ENCODE measurements around the gene AQP2. TPM values are rescaled to one million over a fixed set of nuclear protein-coding genes. Genes with fewer than 3 reads are reported as not detected.

The AQP2 gene
- total RNA-seq, 3 donors from 2014 or later (not counting 1 experiment from before 2014, with no cell fraction given): not detected

- H3K4me3 ChIP-seq (ENCODE audit: low read length): no peak overlapping the region
- Mint-ChIP-seq H3K27me3 (ENCODE audit: low read depth in 2 of 2) (peaks cover 0 to 5% of the 10 kb centered on the region in 2 donors), H3K36me3 (no peaks in the 10 kb centered on the region), H3K4me1 (no peaks in the 10 kb centered on the region), H3K27ac (no peak overlapping the region), H3K9me3 (no peaks in the 10 kb centered on the region), H3K4me3 (no peak overlapping the region)
- intact Hi-C loops (cut with micrococcal nuclease): no loop called here
- no peak overlapping the region for H3K27ac ChIP-seq (ENCODE audit: low read length)
- 79% methylated on average over 6 of the region's 6 CpGs for WGBS (ENCODE audit: insufficient coverage)
- no peaks in the 10 kb centered on the region for H3K9me3 ChIP-seq (ENCODE audit: control insufficient read depth, insufficient read depth, low read length)
- no peaks in the 10 kb centered on the region for H3K36me3 ChIP-seq (ENCODE audit: control insufficient read depth, insufficient read depth, low read length)
- no peaks in the 10 kb centered on the region for H3K27me3 ChIP-seq (ENCODE audit: control insufficient read depth, insufficient read depth, low read length)
- ATAC-seq (no peak), DNase-seq (no peak)
- TF ChIP-seq, protein P1, sequence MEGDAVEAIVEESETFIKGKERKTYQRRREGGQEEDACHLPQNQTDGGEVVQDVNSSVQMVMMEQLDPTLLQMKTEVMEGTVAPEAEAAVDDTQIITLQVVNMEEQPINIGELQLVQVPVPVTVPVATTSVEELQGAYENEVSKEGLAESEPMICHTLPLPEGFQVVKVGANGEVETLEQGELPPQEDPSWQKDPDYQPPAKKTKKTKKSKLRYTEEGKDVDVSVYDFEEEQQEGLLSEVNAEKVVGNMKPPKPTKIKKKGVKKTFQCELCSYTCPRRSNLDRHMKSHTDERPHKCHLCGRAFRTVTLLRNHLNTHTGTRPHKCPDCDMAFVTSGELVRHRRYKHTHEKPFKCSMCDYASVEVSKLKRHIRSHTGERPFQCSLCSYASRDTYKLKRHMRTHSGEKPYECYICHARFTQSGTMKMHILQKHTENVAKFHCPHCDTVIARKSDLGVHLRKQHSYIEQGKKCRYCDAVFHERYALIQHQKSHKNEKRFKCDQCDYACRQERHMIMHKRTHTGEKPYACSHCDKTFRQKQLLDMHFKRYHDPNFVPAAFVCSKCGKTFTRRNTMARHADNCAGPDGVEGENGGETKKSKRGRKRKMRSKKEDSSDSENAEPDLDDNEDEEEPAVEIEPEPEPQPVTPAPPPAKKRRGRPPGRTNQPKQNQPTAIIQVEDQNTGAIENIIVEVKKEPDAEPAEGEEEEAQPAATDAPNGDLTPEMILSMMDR (IDR thresholded peaks at IDR 0.05): no peak
- no peaks in the 10 kb centered on the region for H3K4me1 ChIP-seq (ENCODE audit: control insufficient read depth, insufficient read depth, low read length)
Measured at GRCh38 chr12:49921936-49922335, 28.6 kb upstream of the AQP2 start.

DNA sequence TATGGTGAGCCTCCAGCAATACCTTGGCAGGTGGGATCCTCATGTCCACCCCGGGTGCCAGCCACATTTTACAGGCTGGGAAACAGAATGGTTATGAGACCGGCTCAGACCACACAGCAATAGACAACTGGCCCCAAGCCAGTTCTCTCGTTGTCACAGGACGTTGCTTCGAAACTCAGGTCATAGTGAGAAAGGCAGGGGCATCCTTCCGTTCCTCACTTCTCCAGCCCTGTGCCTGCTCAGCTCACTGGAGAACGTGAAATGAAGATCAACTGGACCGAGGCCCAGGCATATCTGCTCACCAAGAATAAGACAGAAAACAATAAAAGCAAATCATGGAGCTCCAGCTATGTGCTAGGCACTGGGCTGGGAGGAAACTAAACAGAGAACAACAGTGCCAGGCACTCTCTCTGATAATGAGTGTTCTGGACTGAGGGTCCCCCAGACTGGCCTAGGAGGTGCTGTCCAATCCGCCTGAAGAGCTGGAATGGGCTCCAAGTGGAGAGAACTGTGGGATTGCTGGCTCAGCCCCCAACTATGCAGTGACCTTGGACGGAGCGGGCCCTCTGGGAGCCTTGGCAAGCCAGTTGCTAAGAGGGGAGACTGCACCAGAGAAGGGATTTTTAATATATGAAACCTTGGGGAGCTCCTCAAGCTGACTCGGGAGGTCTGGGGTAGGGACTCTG is 28.0 kb upstream of the AQP2 start:
- WGBS (ENCODE audit: insufficient coverage): 87% methylated on average over 12 of the region's 12 CpGs
- TF ChIP-seq, protein P1 (IDR thresholded peaks at IDR 0.05): no peak
- Mint-ChIP-seq H3K4me1 (no peaks in the 10 kb centered on the region), H3K9me3 (no peaks in the 10 kb centered on the region), H3K4me3 (no peak overlapping the region), H3K27ac (no peak overlapping the region), H3K27me3 (ENCODE audit: low read depth in 2 of 2) (peaks cover 0 to 5% of the 10 kb centered on the region in 2 donors), H3K36me3 (no peaks in the 10 kb centered on the region)
- intact Hi-C loops (cut with micrococcal nuclease): no loop called here
- Histone ChIP-seq H3K4me3 (ENCODE audit: low read length) (no peak overlapping the region), H3K4me1 (ENCODE audit: control insufficient read depth, insufficient read depth, low read length) (no peaks in the 10 kb centered on the region), H3K27ac (ENCODE audit: low read length) (no peak overlapping the region), H3K36me3 (ENCODE audit: control insufficient read depth, insufficient read depth, low read length) (no peaks in the 10 kb centered on the region), H3K9me3 (ENCODE audit: control insufficient read depth, insufficient read depth, low read length) (no peaks in the 10 kb centered on the region), H3K27me3 (ENCODE audit: control insufficient read depth, insufficient read depth, low read length) (no peaks in the 10 kb centered on the region)
- DNase-seq: no peak
- ATAC-seq: no peak

DNA sequence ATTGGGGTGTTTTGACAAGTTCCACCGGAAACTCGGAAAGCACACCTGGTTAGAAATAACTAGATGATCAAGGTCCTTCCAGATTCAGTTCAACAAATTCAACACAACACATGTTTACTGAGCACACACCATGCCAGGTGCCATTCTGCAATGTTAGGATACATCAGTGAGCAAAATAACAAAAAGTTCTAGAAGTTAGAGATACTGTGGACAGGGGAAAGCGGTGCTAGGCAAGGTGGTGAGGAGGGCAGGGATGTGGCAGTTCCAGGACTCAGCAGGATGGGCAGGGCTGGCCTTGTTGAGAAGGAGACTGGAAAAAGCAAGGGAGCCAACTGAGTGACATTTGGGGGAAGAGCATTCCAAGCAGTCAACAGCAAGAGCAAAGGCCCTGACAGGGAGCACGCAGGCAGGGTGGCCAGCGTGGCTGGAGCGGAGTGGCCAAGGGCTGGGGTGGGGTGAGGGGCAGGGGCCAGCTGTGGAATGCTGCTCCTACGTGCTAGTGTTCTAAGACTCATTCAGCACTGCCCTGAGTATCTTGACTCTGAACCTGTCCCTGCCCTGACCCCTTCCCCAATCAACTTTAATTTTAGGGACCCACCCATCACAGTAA is 27.4 kb upstream of the AQP2 start:
- 97% methylated on average over 7 of the region's 7 CpGs for WGBS (ENCODE audit: insufficient coverage)

More for the DNA sequence above, 27.4 kb upstream of the AQP2 start:
- no peaks in the 10 kb centered on the region for H3K4me1 Mint-ChIP-seq
- no peaks in the 10 kb centered on the region for H3K9me3 Mint-ChIP-seq
- DNase-seq (no peak), ATAC-seq (no peak)
- H3K4me3 ChIP-seq (ENCODE audit: low read length): no peak overlapping the region
- H3K9me3 ChIP-seq (ENCODE audit: control insufficient read depth, insufficient read depth, low read length): no peaks in the 10 kb centered on the region
- intact Hi-C loops (cut with micrococcal nuclease): no loop called here
- no peak overlapping the region for H3K27ac ChIP-seq (ENCODE audit: low read length)
- no peaks in the 10 kb centered on the region for H3K27me3 ChIP-seq (ENCODE audit: control insufficient read depth, insufficient read depth, low read length)
- TF ChIP-seq, protein P1 (IDR thresholded peaks at IDR 0.05): no peak
- H3K27ac Mint-ChIP-seq: no peak overlapping the region
- H3K36me3 ChIP-seq (ENCODE audit: control insufficient read depth, insufficient read depth, low read length): no peaks in the 10 kb centered on the region
- no peak overlapping the region for H3K4me3 Mint-ChIP-seq
- peaks cover 0 to 5% of the 10 kb centered on the region in 2 donors for H3K27me3 Mint-ChIP-seq (ENCODE audit: low read depth in 2 of 2)
- no peaks in the 10 kb centered on the region for H3K36me3 Mint-ChIP-seq
- H3K4me1 ChIP-seq (ENCODE audit: control insufficient read depth, insufficient read depth, low read length): no peaks in the 10 kb centered on the region
